HG02798 (cell line): ENCODE measurements around the gene COQ4.

Experiments
- ATAC-seq: cut with Tn5 transposase; IDR thresholded peaks from one replicate; pipeline ENCODE4 v1.9.1; 2021; ENCODE audit warnings: mild to moderate bottlenecking; ENCODE audit not compliant: unreplicated experiment, poor library complexity

The COQ4 gene

DNA sequence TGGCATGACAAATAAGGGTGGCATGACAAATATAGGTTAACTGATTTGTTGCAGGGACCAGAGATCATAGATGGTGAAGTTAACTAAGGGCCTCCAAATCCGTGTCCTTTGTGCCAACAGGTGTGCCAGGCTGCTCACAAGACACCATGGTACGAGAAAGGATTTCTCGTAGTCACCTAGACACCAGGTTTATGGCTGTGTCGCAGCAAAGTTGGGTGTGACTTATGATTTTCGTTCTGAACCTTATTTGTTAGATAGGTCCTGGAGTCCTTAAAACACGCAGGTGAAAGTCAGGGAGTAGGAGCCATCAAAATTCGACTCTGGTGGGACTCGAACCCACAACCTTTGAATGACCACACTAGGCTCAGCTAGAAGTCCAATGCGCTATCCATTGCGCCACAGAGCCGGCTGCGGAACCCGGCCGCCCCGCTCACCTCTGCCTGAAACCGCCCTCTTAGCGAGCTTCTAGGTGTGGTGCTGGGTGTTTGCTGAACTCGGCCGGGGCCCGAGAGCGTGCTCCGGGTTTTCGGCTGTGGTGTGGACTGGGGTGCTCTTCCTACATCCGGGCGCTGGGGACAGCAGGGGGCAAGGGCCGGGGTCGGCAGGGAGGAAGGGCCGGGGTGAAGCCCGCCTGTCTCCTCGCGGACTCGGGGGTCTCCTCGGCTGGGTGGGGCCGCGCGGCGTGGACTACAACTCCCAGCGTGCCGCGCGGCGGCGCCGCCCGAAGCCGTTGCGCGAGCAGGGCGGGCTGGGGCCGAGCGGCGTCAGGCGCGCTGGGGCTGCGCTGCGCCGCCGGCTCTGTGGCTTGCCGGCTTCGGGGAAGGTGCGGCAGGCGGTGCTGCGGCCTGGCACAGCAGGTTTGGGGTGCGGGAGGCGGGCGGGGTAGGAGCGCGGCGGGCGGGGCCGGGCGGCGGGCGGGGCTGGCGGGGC lies 17.4 kb downstream of the COQ4 start, which contains the start of gene SLC27A4:
TSS of gene SLC27A4 (plus strand) at position 767 of the 930 bp plus-strand sequence. CDS start 2,606 bp downstream, outside the sequence.
- peak; percentile 85 for ATAC-seq

DNA sequence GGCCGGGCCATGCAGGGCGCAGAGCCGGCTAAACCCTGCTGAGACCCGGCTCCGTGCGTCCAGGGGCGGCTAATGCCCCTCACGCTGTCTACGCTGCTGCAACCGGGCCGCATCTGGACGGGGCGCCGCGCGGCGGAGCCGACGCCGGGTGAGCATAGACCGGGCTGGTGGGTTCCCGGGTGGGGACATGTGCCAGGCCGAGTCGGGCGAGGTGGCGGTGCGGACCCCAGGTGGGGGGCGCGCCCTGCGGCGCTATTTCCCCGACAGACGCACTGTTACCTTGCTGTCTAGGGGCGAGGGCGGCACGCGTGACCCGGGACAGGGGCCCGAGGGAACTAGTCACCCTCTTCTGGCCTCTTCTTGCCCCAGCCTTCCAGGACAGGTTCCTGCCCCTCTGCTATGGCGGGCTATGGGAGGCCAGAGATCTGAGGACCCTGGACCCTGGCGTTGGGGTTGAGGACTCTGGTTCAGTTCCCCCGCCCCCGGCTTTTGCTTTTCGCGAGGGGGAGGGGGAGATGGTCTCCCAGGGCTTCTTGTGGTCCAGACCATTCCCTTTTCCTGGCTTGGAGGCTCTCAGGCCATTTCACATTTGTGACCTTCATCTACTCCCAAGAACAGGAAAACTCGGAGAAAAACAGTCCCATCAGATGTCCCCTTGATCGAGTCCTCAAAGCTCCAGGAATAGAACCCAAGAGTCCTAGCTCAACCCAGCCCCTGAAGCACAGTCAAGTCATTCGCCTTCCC lies 18.2 kb downstream of the COQ4 start:
- ATAC-seq, result no peak

DNA sequence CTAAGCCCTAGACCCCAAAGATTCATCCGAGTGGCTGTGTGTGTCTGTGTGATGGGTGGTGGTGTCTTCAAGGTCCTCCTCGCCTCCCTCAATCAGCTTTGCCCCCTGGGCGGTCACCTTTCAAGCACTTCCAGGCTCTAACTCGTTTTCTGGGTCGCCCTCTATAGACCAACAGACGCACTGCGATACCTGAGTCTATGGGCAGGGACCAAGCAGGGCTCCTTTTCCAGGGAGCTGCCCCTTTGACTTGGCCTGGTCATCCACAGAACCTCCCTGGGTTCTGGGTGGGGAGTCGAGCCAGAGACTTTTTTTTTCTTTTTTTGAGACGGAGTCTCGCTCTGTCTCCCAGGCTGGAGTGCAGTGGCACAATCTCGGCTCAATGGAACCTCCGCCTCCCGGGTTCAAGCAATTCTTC lies 18.8 kb downstream of the COQ4 start:
- no peak for ATAC-seq

DNA sequence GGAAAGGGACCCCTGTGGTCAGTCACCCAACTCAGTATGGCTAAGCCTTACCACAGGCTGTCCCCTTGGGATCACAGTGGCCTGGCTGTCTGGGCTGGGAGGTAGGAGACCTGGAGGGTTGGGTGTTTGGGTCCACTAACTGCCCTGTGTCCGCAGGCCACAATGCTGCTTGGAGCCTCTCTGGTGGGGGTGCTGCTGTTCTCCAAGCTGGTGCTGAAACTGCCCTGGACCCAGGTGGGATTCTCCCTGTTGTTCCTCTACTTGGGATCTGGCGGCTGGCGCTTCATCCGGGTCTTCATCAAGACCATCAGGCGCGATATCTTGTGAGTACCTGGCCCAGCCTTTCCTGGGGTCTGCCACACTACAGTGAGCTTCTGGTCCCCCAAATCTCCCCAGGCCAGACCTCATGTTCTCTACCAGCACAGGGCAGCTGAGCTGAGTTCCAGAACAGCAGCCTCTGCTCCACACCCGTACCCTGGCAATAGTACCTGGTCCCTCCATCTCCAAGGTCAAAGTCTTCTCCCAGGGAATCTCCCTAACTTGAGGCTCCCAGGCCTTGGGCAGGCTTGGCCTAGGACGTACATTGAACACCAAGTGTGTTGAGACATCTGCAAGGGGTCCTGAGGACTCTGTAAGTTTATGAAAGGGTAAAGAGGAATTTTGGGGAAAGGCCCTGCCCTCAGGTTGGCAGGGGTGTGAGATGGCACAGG lies 20.5 kb downstream of the COQ4 start:
- no peak for ATAC-seq

DNA sequence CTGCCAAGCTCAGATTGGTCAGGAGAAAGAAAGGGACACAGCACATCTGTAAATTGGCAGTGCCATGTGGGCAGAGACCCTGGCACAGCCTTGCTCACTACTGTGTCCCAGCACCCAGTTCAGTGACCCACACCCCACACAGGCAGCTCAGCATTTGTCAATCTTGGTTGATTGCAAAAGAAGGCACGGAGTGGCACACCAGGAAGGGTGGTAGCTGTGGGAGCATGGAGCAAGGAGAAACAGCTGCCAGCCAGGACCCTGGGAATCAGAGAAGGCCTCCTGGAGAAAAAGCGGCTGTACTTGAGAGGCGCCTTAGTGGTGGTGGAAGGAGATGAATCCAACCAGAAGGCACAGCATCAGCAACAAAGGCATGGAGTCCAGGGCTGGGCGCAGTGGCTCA lies 21.2 kb downstream of the COQ4 start:
- no peak for ATAC-seq

DNA sequence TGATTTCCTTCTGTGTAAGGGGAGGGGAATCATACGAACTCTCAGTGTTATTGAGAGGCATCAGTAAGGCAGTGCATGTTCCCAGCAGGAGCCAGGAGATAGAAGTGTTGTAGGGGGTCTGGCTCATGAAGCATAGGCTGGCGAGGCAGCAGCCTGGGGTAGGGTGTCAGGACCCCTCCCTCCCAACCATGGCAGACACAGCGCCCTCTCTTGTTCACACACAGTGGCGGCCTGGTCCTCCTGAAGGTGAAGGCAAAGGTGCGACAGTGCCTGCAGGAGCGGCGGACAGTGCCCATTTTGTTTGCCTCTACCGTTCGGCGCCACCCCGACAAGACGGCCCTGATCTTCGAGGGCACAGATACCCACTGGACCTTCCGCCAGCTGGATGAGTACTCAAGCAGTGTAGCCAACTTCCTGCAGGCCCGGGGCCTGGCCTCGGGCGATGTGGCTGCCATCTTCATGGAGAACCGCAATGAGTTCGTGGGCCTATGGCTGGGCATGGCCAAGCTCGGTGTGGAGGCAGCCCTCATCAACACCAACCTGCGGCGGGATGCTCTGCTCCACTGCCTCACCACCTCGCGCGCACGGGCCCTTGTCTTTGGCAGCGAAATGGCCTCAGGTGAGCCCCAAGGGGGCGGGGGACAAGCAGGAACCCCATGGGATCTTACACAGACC lies 22.4 kb downstream of the COQ4 start:
- ATAC-seq, result no peak

DNA sequence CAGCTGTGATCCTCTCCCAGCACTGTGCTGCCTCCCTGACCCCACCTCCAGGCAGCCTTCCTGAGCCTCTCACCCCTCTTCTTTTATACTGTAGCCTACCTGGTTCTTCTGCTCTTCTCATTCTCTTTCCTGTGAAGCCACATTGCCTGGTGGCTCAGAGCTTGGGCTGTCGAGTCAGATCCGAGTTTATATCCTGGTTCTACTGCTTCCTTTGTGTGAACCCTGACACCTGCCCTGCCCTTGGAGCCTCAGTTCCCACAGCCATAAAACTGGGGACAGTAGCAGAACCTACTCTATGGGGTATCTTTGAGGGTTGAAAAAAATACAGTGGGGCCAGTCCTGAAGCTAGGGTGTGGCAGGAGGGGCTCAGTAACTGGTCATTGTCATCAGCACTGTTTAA lies 26.5 kb downstream of the COQ4 start:
- no peak for ATAC-seq

DNA sequence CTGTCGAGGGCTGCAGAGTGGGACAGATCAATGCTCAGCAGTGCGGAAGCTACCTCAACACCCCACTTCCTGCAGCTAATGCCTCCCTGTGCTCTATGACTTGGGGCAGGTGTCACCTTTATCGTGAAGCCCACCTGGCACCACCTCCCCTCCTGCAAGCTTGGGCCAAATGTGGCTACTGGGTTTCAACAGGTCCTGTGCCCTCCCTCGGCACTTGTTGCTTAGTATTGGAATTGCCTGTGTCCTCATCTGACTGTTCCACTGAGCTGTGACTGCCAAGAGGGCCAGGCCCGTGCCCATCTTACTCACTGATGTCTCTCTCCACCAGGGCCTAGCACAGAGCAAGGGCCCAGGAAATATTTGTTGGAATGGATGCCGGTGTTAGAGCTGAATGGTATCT lies 27.1 kb downstream of the COQ4 start:
- ATAC-seq, result no peak

DNA sequence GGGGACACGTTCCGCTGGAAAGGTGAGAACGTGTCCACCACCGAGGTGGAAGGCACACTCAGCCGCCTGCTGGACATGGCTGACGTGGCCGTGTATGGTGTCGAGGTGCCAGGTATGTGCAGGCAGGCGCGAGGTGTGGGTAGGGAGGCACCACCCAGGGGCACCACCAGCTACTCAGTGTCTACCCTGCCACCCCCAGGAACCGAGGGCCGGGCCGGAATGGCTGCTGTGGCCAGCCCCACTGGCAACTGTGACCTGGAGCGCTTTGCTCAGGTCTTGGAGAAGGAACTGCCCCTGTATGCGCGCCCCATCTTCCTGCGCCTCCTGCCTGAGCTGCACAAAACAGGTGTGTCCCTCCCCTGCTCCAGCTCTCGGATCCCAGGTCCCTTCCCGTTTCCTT lies 32.8 kb downstream of the COQ4 start:
- ATAC-seq, result no peak

DNA sequence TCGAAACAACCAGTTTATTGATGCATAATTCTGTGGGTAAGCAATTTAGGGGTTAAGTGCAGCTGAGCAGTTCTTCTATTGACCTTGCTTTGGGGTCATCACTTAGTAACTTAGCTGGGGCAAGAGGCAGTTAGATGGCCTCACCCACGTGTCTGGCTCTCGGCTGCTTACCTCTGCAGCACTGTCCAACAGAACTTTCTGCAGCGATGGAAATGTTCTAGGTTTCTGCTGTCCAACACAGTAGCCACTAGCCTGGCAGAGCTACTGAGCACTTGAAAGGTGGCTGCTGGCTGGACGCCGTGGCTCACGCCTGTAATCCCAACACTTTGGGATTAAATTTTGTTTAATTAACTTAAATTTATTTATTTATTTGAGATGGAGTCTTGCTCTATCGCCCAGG lies 35.5 kb downstream of the COQ4 start:
- no peak for ATAC-seq

DNA sequence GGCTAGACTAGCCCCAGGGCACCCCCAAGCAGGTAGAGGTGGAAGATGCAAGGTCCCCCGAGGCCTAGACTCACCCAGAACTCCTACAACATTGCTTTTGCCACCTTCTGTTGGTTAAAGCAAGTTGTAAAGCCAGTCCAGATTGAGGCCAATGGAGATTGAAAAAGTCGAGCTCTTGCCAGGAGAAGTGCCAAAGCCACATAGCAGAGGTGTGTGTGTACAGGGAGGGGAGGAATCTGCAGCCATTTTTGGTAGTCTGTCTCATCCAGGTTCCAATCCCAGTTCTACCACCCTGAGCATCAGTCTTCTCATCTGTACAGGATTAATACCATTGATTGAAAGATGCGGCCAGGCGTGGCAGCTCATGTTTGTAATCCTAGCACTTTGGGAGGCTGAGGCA lies 36.2 kb downstream of the COQ4 start:
- ATAC-seq, result no peak

DNA sequence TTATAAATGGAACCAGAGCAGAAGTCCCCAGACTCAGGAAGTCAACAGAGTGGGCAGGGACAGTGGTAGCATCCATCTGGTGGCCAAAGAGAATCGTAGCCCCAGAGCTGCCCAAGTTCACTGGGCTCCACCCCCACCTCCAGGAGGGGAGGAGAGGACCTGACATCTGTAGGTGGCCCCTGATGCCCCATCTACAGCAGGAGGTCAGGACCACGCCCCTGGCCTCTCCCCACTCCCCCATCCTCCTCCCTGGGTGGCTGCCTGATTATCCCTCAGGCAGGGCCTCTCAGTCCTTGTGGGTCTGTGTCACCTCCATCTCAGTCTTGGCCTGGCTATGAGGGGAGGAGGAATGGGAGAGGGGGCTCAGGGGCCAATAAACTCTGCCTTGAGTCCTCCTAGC lies 38.2 kb downstream of the COQ4 start:
- no peak for ATAC-seq

DNA sequence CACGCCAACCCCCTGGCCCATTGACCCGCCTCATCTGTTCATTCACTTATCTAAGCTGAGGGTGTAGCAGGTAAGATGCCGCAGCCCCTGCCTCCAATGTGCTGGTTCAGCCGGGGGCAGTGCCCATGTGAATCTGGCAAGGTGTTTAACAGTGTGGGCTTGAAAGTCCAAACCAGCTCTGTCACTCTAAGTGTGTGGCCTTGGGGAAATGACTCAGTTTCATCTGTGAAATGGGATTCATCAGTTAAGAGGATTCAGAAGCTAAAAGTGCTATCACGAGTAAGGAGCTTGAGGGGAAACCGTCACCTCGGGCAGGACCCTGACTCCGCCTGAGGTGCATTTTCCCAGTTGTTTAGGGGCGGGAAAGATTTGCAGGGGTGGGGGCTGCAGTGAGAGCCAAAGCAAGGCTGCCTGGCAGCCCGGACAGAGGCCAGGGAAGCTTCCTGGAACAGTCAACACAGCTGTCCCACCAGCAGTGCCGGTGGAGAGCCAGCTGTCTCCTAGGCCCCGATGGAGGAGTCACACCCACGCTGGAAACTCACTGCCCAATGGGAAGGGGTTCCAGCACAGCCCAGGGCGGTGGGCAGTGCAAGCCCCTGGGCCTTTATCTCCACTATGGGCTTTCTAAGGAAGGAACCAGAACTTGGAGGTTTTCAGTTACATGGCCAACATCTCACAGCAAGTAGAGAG lies 38.8 kb downstream of the COQ4 start:
- ATAC-seq, result no peak

DNA sequence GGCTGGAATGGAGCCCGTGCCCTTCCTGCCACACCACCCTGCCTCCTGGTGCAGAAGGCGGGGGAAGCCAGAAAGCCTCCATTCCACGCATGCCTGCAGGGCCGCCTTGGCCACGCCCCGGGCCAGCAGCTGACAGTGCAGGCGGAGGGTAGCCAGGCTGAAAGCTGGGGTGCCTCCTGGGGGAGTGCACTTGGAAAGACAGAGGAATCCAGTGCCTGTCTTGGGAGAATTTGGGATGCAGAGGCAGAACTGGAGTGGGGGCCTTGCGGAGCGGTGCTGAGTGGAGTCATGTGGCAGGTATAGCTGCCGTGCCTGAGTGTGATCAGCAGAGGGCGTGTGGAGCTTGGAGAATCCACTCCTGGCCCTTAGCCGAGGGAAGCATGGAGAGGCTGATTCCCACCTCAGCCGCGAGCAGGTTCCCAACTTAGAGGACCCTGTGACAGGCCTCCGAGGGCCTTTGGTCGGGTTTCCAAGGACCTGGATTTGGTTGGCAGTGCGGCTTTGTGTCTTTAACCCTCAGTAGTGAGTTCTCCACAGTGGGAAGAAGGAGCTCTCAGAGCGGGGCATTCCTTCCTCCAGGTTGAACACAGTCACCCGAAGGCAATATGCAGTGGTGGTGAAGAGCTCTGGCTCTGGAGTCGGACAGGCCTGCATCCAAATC lies 39.5 kb downstream of the COQ4 start:
- ATAC-seq, result peak; percentile 70

DNA sequence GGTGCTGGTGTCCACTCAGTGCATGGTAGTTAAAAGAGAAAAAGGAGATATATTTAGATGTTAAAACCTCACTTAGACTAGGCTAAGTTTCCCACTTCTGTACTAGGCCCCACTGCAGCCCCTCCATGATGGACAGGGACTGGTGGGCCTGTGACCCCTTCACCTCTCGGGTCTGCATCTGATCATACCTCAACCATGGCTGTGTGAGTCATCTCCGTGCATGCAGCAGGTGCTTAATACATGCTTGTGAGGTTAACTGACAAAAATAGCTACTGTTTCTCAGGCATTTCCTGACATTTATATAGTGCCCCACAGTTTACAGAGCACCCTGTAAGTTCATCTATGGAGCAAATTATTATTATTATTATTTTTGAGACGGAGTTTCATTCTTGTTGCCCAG lies 40.1 kb downstream of the COQ4 start:
- no peak for ATAC-seq

DNA sequence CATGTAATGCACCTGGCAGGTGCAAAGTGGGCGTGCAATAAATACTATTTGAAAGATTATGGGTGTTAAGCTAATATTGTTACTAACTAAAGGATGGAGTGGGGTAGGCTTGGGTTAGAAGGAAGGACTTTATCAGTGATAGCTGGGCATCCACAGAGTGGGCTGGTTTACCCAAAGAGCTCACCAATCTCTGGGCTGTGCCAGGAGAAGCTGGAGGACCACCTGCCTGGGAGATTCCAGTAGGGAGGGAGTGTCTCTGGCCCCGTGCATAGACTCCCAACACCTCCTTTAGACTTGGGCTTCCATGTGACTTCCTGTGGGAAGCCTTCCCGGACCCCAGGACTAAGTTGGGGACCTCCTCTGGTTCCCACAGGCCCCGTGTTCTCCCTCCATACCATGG lies 42.9 kb downstream of the COQ4 start:
- no peak for ATAC-seq

DNA sequence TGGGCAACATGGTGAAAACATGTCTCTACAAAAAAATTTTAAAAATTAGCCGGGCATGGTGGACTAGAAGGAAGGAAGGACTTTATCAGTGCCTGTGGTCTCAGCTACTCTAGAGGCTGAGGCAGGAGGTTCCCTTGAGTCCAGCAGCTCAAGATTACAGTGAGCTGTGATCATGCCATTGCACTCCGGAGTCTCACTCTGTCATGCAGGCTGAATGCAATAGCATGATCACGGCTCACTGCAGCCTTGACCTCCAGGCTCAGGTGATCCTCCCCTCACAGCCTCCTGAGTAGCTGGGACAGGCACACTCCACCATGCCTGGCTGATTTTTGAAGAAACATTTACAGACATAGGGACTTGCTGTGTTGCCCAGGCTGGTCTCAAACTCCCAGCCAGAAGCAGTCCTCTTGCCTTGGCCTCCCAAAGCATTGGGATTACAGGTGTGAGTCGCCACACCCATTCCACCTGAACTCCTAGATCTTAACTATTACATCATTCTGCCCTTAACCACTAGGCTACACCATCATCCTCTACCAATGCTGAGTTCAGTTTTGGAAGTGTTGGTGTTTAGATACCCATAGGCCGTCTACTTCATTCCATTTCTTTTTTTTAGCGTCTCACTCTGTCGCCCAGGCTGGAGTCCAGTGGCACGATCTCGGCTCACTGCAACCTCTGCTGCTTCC lies 46.5 kb downstream of the COQ4 start:
- no peak for ATAC-seq

DNA sequence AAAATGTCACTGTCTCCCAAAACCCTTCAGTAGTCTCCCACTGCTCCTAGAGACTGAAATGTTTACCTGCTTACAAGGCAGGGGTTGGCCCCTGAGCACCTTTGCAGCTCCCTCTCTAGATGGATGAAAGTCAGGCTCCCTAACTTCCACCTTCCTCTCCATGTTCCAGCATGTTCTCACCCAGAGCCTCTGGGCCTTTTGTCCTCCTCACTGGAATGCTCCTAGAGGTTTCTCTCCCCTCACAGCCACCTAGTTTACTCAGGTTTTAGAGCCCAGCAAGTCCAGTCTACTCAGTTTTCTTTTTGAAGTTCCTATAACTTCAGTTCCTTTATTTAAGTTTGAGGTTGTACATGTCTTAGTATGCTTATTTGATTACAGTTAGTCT lies 47.7 kb downstream of the COQ4 start:
- ATAC-seq, result no peak
